Activated CD4-positive, alpha-beta T cell treated with anti-CD3 and anti-CD28 coated beads, Interleukin-2, amount 50 U/mL, for 4 hours (primary cell): ENCODE data around the gene ELP4.

Experiments used
- DNase-seq, 2 experiments: peaks; one replicate each; pipeline ENCODE4 v3.0.0-alpha.2; 2020

The ELP4 gene

GRCh38 chr11:31813391-31814175, 304.0 kb downstream of the ELP4 start:
- no peak for DNase-seq

- DNase-seq: no peak
Observed at GRCh38 chr11:31814176-31814868, 304.8 kb downstream of the ELP4 start.

GRCh38 chr11:31815711-31816467, 306.3 kb downstream of the ELP4 start:
- DNase-seq: no peak

GRCh38 chr11:31816468-31817053, 307.0 kb downstream of the ELP4 start:
- no peak for DNase-seq

- DNase-seq: no peak
Observed at GRCh38 chr11:31817054-31817620, 307.6 kb downstream of the ELP4 start.

- no peak for DNase-seq
Observed at GRCh38 chr11:31817621-31818424, 308.3 kb downstream of the ELP4 start.

- no peak for DNase-seq
Observed at GRCh38 chr11:31818425-31818755, 308.8 kb downstream of the ELP4 start.

- no peak for DNase-seq
Observed at GRCh38 chr11:31818874-31819331, 309.3 kb downstream of the ELP4 start.

- DNase-seq: no peak
Observed at GRCh38 chr11:31819621-31820437, 310.3 kb downstream of the ELP4 start.

- no peak for DNase-seq
Observed at GRCh38 chr11:31820438-31820818, 310.9 kb downstream of the ELP4 start.

- no peak for DNase-seq
Observed at GRCh38 chr11:31821235-31821764, 311.7 kb downstream of the ELP4 start.

- DNase-seq: no peak
Observed at GRCh38 chr11:31821766-31822165, 312.2 kb downstream of the ELP4 start.

GRCh38 chr11:31822175-31822926, 312.8 kb downstream of the ELP4 start:
- DNase-seq: no peak

- no peak for DNase-seq
Observed at GRCh38 chr11:31822927-31823643, 313.5 kb downstream of the ELP4 start.

- DNase-seq: no peak
Observed at GRCh38 chr11:31823644-31824331, 314.2 kb downstream of the ELP4 start.

GRCh38 chr11:31824332-31824878, 314.8 kb downstream of the ELP4 start:
- no peak for DNase-seq

- DNase-seq: no peak
Observed at GRCh38 chr11:31824879-31825837, 315.6 kb downstream of the ELP4 start.
